HCT116 (cell line): ENCODE data around the gene LRCH3. TPM values are rescaled to one million over a fixed set of nuclear protein-coding genes. Genes with fewer than 3 reads are reported as not detected.

ENCODE experiments used
- ATAC-seq: fragments of 200-7000 bp; cut with Tn5 transposase; 2 replicates; pipeline ENCODE4 v1.9.1; 2020; ENCODE audit warnings: mild to moderate bottlenecking, moderate library complexity
- BruUV-seq: library from RNA; stranded (reverse); fragments of 400-500 nt; replicated peaks from 2 replicates; lab custom pipeline; 2021; lab: Mats Ljungman, UMichigan
- CTCF ChIA-PET: fragments of 300-600 bp; sonication (Branson Sonifier 250); formaldehyde crosslinking; loops from one replicate; lab custom pipeline; 2021; ENCODE audit warnings: antibody characterized with exemption; lab: Charles Lee
- POLR2A ChIA-PET: fragments of 300-600, 350-600 bp; sonication (Branson Sonifier 250); formaldehyde crosslinking; loops from one replicate; lab custom pipeline; 2021; ENCODE audit warnings: antibody characterized with exemption; lab: Charles Lee
- RAD21 ChIA-PET, 2 experiments: fragments of 300-600 bp; sonication (Branson Sonifier 250); formaldehyde crosslinking; loops; one replicate each; lab custom pipeline; 2023; ENCODE audit warnings: low total read pairs in 2 of 2; ENCODE audit not compliant: uncharacterized antibody in 2 of 2, unreplicated experiment in 2 of 2, low non-redundant PET in 1 of 2; lab: Charles Lee
- DNase-seq: peaks from one replicate; pipeline ENCODE4 v3.0.0-alpha.2; 2010; ENCODE audit warnings: low read depth, low spot score
- H2AFZ ChIP-seq: fragments of 200-600 bp; shearing (Covaris generic), sonication (generic); 2 replicates; pipeline ENCODE4 v1.6.1; 2017; ENCODE audit warnings: low read depth, mixed run types, mixed read lengths, antibody characterized with exemption, low read length; ENCODE audit not compliant: poor library complexity, severe bottlenecking
- H3K27ac ChIP-seq: 2 replicates; pipeline ENCODE4 v1.5.1; 2012; ENCODE audit warnings: low read depth, low read length
- H3K27me3 ChIP-seq: fragments of 200-600 bp; sonication (generic); 2 replicates; pipeline ENCODE4 v1.6.1; 2016; ENCODE audit warnings: mixed run types, low read length, mixed read lengths; ENCODE audit not compliant: insufficient read depth
- H3K36me3 ChIP-seq, 2 experiments: fragments of 200-500 bp in 1 of 2; fragments of 200-600 bp in 1 of 2; sonication (Bioruptor generic) in 1 of 2; sonication (generic) in 1 of 2; 2 replicates each; pipeline versions ENCODE4 v1.5.1 to v1.6.1; 2014 to 2016; ENCODE audit warnings: low read length in 2 of 2, inconsistent platforms in 1 of 2, mixed read lengths in 1 of 2, mixed run types in 1 of 2; ENCODE audit not compliant: insufficient read depth in 2 of 2, control insufficient read depth in 1 of 2
- H3K4me1 ChIP-seq, 2 experiments: fragments of 200-600 bp in 1 of 2; sonication (generic) in 1 of 2; 2 replicates each; pipeline versions ENCODE4 v1.5.1 to v1.6.1; 2012 to 2017; ENCODE audit warnings: low read length in 2 of 2, inconsistent platforms in 1 of 2, mild to moderate bottlenecking in 1 of 2, mixed read lengths in 1 of 2, mixed run types in 1 of 2, moderate library complexity in 1 of 2; ENCODE audit not compliant: insufficient read depth in 2 of 2, control insufficient read depth in 1 of 2
- H3K4me2 ChIP-seq: fragments of 200-600 bp; sonication (generic); 2 replicates; pipeline ENCODE4 v1.6.1; 2017; ENCODE audit warnings: mixed run types, low read length, mixed read lengths
- H3K4me3 ChIP-seq, 2 experiments: fragments of 200-600 bp in 1 of 2; sonication (generic) in 1 of 2; replicated peaks in 1 of 2; 2 replicates each; pipeline ENCODE4 v1.5.1; 2011 to 2016; ENCODE audit warnings: low read length in 2 of 2, control low read depth in 1 of 2, low read depth in 1 of 2, mild to moderate bottlenecking in 1 of 2, mixed read lengths in 1 of 2, mixed run types in 1 of 2
- H3K79me2 ChIP-seq: fragments of 200-600 bp; sonication (generic); 2 replicates; pipeline ENCODE4 v1.6.1; 2017; ENCODE audit warnings: mild to moderate bottlenecking, mixed run types, low read length, moderate library complexity, mixed read lengths; ENCODE audit not compliant: insufficient read depth
- H3K9ac ChIP-seq: fragments of 200-600 bp; sonication (generic); 2 replicates; pipeline ENCODE4 v1.6.1; 2016; ENCODE audit warnings: low read length, mixed read lengths
- H3K9me2 ChIP-seq: fragments of 200-600 bp; sonication (generic), shearing (Covaris generic); 2 replicates; pipeline ENCODE4 v1.6.1; 2017; ENCODE audit warnings: mixed run types, mild to moderate bottlenecking, moderate library complexity; ENCODE audit not compliant: insufficient read depth
- H3K9me3 ChIP-seq, 2 experiments: fragments of 200-500 bp in 1 of 2; fragments of 200-600 bp in 1 of 2; sonication (Bioruptor generic) in 1 of 2; sonication (generic) in 1 of 2; 2 replicates each; pipeline ENCODE4 v1.6.1; 2014 to 2017; ENCODE audit warnings: low read length in 2 of 2, mixed read lengths in 2 of 2, inconsistent platforms in 1 of 2, low read depth in 1 of 2, mild to moderate bottlenecking in 1 of 2, mixed run types in 1 of 2, moderate library complexity in 1 of 2; ENCODE audit not compliant: control insufficient read depth in 1 of 2, insufficient read depth in 1 of 2
- H4K20me1 ChIP-seq: fragments of 200-600 bp; sonication (generic), shearing (Covaris generic); 2 replicates; pipeline ENCODE4 v1.6.1; 2017; ENCODE audit warnings: mixed run types, mild to moderate bottlenecking, moderate library complexity; ENCODE audit not compliant: insufficient read depth
- CBX3 ChIP-seq: IDR thresholded peaks from 2 replicates; pipeline ENCODE4 v1.6.1; 2012; ENCODE audit warnings: low read depth
- CEBPB ChIP-seq: IDR thresholded peaks from 2 replicates; pipeline ENCODE4 v1.6.1; 2012; ENCODE audit warnings: low read depth
- EGR1 ChIP-seq: IDR thresholded peaks from 2 replicates; pipeline ENCODE4 v1.6.1; 2012; ENCODE audit warnings: low read depth
- ELF1 ChIP-seq: IDR thresholded peaks from 2 replicates; pipeline ENCODE4 v1.6.1; 2012; ENCODE audit warnings: low read depth, borderline replicate concordance
- EZH2phosphoT487 ChIP-seq: fragments of 200-600 bp; IDR thresholded peaks from 2 replicates; pipeline ENCODE4 v1.6.1; 2018; ENCODE audit warnings: antibody characterized with exemption, borderline replicate concordance
- FOSL1 ChIP-seq: IDR thresholded peaks from 2 replicates; pipeline ENCODE4 v1.6.1; 2012; ENCODE audit warnings: low read depth
- JUND ChIP-seq: IDR thresholded peaks from 2 replicates; pipeline ENCODE4 v1.6.1; 2012
- POLR2A ChIP-seq: IDR thresholded peaks from 2 replicates; pipeline ENCODE4 v1.7.0; 2011; ENCODE audit warnings: borderline replicate concordance; ENCODE audit not compliant: insufficient read depth, insufficient read length; ENCODE audit errors: extremely low read depth
- POLR2AphosphoS5 ChIP-seq: IDR thresholded peaks from 2 replicates; pipeline ENCODE4 v1.6.1; 2011; ENCODE audit warnings: mild to moderate bottlenecking, low read depth, low read length, moderate library complexity
- RAD21 ChIP-seq: IDR thresholded peaks from 2 replicates; pipeline ENCODE4 v1.6.1; 2012; ENCODE audit warnings: low read depth, mild to moderate bottlenecking
- SIN3A ChIP-seq: IDR thresholded peaks from 2 replicates; pipeline ENCODE4 v1.6.1; 2012; ENCODE audit warnings: low read depth
- SP1 ChIP-seq: IDR thresholded peaks from 2 replicates; pipeline ENCODE4 v1.6.1; 2012; ENCODE audit warnings: low read depth
- SRF ChIP-seq: IDR thresholded peaks from 2 replicates; pipeline ENCODE4 v1.6.1; 2012; ENCODE audit warnings: low read depth
- TCF7L2 ChIP-seq: IDR thresholded peaks from 2 replicates; pipeline ENCODE4 v1.7.0; 2011; ENCODE audit warnings: borderline replicate concordance, inconsistent platforms; ENCODE audit not compliant: insufficient read depth, insufficient read length; ENCODE audit errors: extremely low read depth
- YY1 ChIP-seq: IDR thresholded peaks from 2 replicates; pipeline ENCODE4 v1.6.1; 2011; ENCODE audit warnings: low read length, low read depth, moderate library complexity, mild to moderate bottlenecking; ENCODE audit not compliant: insufficient replicate concordance; ENCODE audit errors: extremely low read depth
- ZFX ChIP-seq: fragments of 450-650 bp; IDR thresholded peaks from 2 replicates; pipeline ENCODE4 v1.6.1; 2017
- ZNF274 ChIP-seq: fragments of 200-500 bp; sonication (Bioruptor generic); IDR thresholded peaks from 2 replicates; pipeline ENCODE4 v1.6.1; 2014; ENCODE audit warnings: mild to moderate bottlenecking, low read depth, low read length, inconsistent platforms
- intact Hi-C: fragments of 100-400 bp; cut with micrococcal nuclease; formaldehyde crosslinking; loops from 2 replicates; pipeline ENCODE4 v1.10.0; 2022
- total RNA-seq: library from RNA; stranded (reverse); gene quantifications from one replicate; pipeline ENCODE4 v1.2.1, GENCODE V29; 2021; ENCODE audit not compliant: unreplicated experiment
- TF ChIP-seq, protein P1 (sequence below): IDR thresholded peaks from 2 replicates; pipeline ENCODE4 v1.6.1; 2012
- TF ChIP-seq, protein P2 (sequence below), 3 experiments: fragments of 200-600 bp in 1 of 3; sonication (generic) in 1 of 3; IDR thresholded peaks in 2 of 3; conservative IDR thresholded peaks in 1 of 3; 2 replicates each; pipeline ENCODE4 v1.5.1; 2012 to 2017; ENCODE audit warnings: low read depth in 2 of 3, low read length in 2 of 3, antibody characterized with exemption in 1 of 3, borderline replicate concordance in 1 of 3, control low read depth in 1 of 3, mild to moderate bottlenecking in 1 of 3, mixed read lengths in 1 of 3, mixed run types in 1 of 3, moderate library complexity in 1 of 3; ENCODE audit not compliant: insufficient read depth in 1 of 3
- TF ChIP-seq, protein P3 (sequence below): IDR thresholded peaks from 2 replicates; pipeline ENCODE4 v1.6.1; 2011; ENCODE audit warnings: mild to moderate bottlenecking, low read length, moderate library complexity; ENCODE audit not compliant: insufficient replicate concordance; ENCODE audit errors: extremely low read depth

The LRCH3 gene
- total RNA-seq, 1 experiment from 2014 or later = 38.1 TPM

DNA sequence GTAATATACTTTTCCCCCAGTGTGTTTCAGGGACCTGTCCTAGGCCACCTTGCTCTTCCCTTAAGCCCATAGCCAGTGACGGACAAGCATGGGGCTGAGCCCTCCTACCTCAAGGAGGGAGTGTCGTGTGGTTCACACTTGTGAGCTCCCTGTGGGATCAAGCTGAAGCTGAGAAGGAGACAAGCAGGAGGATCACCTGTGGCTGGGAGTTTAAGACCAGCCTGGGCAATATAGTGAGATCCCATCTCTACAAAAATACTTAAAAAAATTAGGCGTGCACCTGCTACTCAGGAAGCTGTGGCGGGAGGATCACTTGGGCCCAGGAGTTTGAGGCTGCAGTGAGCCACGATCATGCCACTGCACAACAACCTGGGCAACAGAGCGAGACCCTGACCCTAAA is 82.3 kb downstream of the LRCH3 start (continued):
- TF ChIP-seq CEBPB (no peak), EZH2phosphoT487 (no peak), TCF7L2 (no peak), SRF (no peak), ZFX (no peak)
- TF ChIP-seq, protein P1, sequence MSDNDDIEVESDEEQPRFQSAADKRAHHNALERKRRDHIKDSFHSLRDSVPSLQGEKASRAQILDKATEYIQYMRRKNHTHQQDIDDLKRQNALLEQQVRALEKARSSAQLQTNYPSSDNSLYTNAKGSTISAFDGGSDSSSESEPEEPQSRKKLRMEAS = no peak
- TF ChIP-seq, all 23 proteins: peak for 0

DNA sequence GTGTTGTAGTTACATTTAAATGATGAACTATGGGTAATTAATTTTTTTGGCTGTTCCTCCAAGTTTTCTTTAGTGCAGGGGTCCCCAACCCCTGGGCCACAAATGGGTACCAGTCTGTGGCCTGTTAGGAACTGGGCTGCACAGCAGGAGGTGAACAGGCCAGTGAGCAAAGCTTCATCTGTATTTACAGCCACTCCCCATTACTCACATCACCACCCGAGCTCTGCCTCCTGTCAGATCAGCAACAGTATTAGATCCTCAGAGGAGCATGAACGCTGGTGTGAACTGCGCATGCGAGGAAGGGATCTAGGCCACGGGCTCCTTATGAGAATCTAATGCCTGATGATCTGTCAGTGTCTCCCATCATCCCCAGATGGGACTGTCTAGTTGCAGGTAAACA is 83.0 kb downstream of the LRCH3 start:
- CTCF ChIA-PET = no interaction called here

More for the DNA sequence above, 83.0 kb downstream of the LRCH3 start:
- no peak for DNase-seq
- POLR2A ChIA-PET = no interaction called here
- no peak overlapping the region for H2AFZ ChIP-seq
- ATAC-seq = no peak
- TF ChIP-seq ELF1 = no peak
- TF ChIP-seq TCF7L2 = no peak
- no peak for TF ChIP-seq SRF
- TF ChIP-seq CEBPB = no peak
- no peak for TF ChIP-seq SP1
- no peak for TF ChIP-seq YY1
- TF ChIP-seq, protein P2, sequence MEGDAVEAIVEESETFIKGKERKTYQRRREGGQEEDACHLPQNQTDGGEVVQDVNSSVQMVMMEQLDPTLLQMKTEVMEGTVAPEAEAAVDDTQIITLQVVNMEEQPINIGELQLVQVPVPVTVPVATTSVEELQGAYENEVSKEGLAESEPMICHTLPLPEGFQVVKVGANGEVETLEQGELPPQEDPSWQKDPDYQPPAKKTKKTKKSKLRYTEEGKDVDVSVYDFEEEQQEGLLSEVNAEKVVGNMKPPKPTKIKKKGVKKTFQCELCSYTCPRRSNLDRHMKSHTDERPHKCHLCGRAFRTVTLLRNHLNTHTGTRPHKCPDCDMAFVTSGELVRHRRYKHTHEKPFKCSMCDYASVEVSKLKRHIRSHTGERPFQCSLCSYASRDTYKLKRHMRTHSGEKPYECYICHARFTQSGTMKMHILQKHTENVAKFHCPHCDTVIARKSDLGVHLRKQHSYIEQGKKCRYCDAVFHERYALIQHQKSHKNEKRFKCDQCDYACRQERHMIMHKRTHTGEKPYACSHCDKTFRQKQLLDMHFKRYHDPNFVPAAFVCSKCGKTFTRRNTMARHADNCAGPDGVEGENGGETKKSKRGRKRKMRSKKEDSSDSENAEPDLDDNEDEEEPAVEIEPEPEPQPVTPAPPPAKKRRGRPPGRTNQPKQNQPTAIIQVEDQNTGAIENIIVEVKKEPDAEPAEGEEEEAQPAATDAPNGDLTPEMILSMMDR (IDR thresholded peaks at IDR 0.05 in 2 of 3, conservative IDR thresholded peaks at IDR 0.05 in 1 of 3; ENCODE audit: borderline replicate concordance in 1 of 3, insufficient read depth in 1 of 3, low read depth in 2 of 3, low read length in 2 of 3) = no peak
- TF ChIP-seq ZFX = no peak
- TF ChIP-seq JUND = no peak
- no peak for TF ChIP-seq RAD21
- TF ChIP-seq SIN3A = no peak
- no peak for TF ChIP-seq ZNF274
- TF ChIP-seq POLR2AphosphoS5 = no peak
- TF ChIP-seq, protein P3, sequence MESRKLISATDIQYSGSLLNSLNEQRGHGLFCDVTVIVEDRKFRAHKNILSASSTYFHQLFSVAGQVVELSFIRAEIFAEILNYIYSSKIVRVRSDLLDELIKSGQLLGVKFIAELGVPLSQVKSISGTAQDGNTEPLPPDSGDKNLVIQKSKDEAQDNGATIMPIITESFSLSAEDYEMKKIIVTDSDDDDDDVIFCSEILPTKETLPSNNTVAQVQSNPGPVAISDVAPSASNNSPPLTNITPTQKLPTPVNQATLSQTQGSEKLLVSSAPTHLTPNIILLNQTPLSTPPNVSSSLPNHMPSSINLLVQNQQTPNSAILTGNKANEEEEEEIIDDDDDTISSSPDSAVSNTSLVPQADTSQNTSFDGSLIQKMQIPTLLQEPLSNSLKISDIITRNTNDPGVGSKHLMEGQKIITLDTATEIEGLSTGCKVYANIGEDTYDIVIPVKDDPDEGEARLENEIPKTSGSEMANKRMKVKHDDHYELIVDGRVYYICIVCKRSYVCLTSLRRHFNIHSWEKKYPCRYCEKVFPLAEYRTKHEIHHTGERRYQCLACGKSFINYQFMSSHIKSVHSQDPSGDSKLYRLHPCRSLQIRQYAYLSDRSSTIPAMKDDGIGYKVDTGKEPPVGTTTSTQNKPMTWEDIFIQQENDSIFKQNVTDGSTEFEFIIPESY = no peak
- TF ChIP-seq EGR1 = no peak
- TF ChIP-seq POLR2A = no peak
- TF ChIP-seq, protein P1 = no peak
- TF ChIP-seq FOSL1 = no peak
- TF ChIP-seq CBX3 = no peak
- intact Hi-C loops = no loop called here
- H3K79me2 ChIP-seq = no peaks in the 10 kb centered on the region
- H4K20me1 ChIP-seq = no peaks in the 10 kb centered on the region
- no peak overlapping the region for H3K9ac ChIP-seq
- no peaks in the 10 kb centered on the region for H3K27me3 ChIP-seq
- H3K36me3 ChIP-seq = peaks cover 0 to 9% of the 10 kb centered on the region in 2 experiments; a peak in 3 of 4 replicates
- no TSS peak for BruUV-seq
- no peak overlapping the region for H3K27ac ChIP-seq
- H3K9me2 ChIP-seq = no peaks in the 10 kb centered on the region; the same call in 1 of the 2 replicates
- H3K4me2 ChIP-seq = no peak overlapping the region
- RAD21 ChIA-PET = no interaction called here
- no peaks in the 10 kb centered on the region for H3K9me3 ChIP-seq
- H3K4me1 ChIP-seq = no peaks in the 10 kb centered on the region
- H3K4me3 ChIP-seq = no peak overlapping the region
